Measurements from ENCODE around the gene B4GALNT1. TPM values are rescaled to one million over a fixed set of nuclear protein-coding genes. Genes with fewer than 3 reads are reported as not detected.
"Not testable (repeated sequence)": the region's sequence is repeated elsewhere in the genome, so short reads cannot be mapped to it uniquely, and the experiment has no call there.

Gene B4GALNT1
- total and polyA plus RNA-seq, 9 donors, result 1.4 to 2.9 (median 2.3) TPM

DNA sequence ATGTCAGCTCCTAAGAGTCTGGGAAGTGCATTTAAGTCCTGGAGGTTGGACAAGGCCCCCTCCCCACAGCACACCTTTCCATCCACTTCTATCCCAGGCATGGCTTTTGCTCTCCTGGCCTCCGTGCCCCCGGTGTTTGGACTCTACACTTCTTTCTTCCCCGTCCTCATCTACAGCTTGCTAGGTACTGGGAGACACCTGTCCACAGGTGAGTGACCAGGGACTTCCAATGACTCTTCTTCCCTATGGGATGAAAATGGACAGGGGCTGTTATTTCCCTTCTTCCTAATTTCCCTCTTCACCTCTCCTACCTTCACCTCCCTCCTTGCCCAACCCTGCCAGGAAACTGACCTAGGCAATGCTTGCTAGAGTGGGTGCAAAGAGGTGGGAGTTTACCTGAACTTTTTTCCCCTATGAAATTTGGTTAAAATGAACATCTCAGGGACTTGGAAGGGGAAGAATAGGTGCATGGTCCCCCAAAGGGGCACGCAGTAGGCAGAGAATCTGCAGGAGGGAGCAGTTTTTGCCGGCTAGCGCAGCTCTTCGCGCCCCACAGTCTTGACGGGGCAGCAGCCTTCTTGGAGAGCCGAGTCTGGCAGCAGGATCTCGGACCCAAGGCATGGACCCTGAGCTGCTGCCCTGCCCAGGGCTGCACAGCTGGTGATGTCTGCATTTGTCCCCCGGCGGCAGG is 12.6 kb downstream of the B4GALNT1 start:
- no peaks in the 10 kb centered on the region for H3K9me3 ChIP-seq (replicated peaks; ENCODE audit: control insufficient read depth, low read depth, low read length)
- 49% methylated on average over 13 of the region's 13 CpGs for WGBS (ENCODE audit: insufficient coverage)
- no peak overlapping the region for H3K27ac ChIP-seq (ENCODE audit: low read length)
- peaks cover 35% of the 10 kb centered on the region for H3K36me3 ChIP-seq (ENCODE audit: control insufficient read depth, insufficient read depth, low read length)
- peak; percentile 7 for DNase-seq
- no peak overlapping the region for H3K4me3 ChIP-seq (ENCODE audit: low read length)
- H3K4me1 ChIP-seq (ENCODE audit: control insufficient read depth, insufficient read depth, low read length), result peaks cover 23% of the 10 kb centered on the region
- peaks cover 86% of the 10 kb centered on the region for H3K27me3 ChIP-seq (ENCODE audit: control insufficient read depth, insufficient read depth, low read length)

DNA sequence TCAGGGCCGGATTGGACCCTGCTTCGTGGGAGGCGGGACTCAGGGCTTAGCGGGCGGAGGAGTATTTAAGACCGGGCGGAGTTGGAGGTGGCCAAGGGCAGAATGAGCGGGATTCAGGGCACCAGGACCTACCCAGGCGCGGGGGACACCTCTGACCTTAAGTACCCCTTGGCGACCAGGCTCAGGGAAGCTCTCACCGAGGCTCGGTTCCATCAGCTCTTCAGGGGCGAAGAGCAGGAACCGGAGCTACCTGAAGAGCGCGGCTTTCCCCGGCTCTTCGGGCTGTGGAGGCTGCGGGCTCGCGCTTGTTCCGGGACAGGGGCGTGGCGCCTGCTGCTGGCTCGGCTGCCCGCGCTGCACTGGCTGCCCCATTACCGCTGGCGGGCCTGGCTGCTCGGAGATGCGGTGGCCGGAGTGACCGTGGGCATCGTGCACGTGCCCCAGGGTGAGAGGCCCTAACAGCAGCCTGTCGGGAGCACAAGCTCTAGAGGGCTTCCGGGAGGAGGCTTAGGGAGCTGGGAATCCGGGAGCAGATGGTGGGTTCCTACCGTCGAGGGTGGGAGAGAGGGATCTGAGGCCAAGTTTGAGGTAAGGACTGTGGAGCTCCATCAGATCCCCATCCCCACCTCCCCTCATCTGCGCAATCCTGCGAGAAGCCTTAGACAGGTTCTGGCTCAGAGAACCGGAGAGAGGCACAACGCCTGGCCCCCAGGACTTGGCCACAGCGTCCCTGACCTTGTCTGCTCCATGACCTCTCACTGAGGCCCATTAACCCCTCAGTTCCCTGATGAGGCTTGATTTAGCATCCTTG is 13.4 kb downstream of the B4GALNT1 start:
- DNase-seq, result no peak
- H3K36me3 ChIP-seq (ENCODE audit: control insufficient read depth, insufficient read depth, low read length), result peaks cover 35% of the 10 kb centered on the region
- H3K9me3 ChIP-seq (replicated peaks; ENCODE audit: control insufficient read depth, low read depth, low read length), result no peaks in the 10 kb centered on the region
- WGBS (ENCODE audit: insufficient coverage), result 36% methylated on average over 43 of the region's 46 CpGs
- H3K4me3 ChIP-seq (ENCODE audit: low read length), result no peak overlapping the region
- H3K27me3 ChIP-seq (ENCODE audit: control insufficient read depth, insufficient read depth, low read length), result peaks cover 81% of the 10 kb centered on the region
- no peak overlapping the region for H3K27ac ChIP-seq (ENCODE audit: low read length)
- H3K4me1 ChIP-seq (ENCODE audit: control insufficient read depth, insufficient read depth, low read length), result peaks cover 23% of the 10 kb centered on the region

- 38% methylated on average over 9 of the region's 16 CpGs for WGBS (ENCODE audit: insufficient coverage)
- Histone ChIP-seq H3K9me3 (replicated peaks; ENCODE audit: control insufficient read depth, low read depth, low read length) (no peaks in the 10 kb centered on the region), H3K4me3 (ENCODE audit: low read length) (no peak overlapping the region), H3K27ac (ENCODE audit: low read length) (no peak overlapping the region), H3K36me3 (ENCODE audit: control insufficient read depth, insufficient read depth, low read length) (peaks cover 40% of the 10 kb centered on the region), H3K27me3 (ENCODE audit: control insufficient read depth, insufficient read depth, low read length) (peaks cover 78% of the 10 kb centered on the region), H3K4me1 (ENCODE audit: control insufficient read depth, insufficient read depth, low read length) (peaks cover 24% of the 10 kb centered on the region)
- DNase-seq, result peak; percentile 22
Measured at GRCh38 chr12:57618966-57619433, 14.0 kb downstream of the B4GALNT1 start.

GRCh38 chr12:57618431-57618830 is 14.6 kb downstream of the B4GALNT1 start:
- Histone ChIP-seq H3K36me3 (ENCODE audit: control insufficient read depth, insufficient read depth, low read length) (peaks cover 42% of the 10 kb centered on the region), H3K4me1 (ENCODE audit: control insufficient read depth, insufficient read depth, low read length) (peaks cover 29% of the 10 kb centered on the region), H3K27me3 (ENCODE audit: control insufficient read depth, insufficient read depth, low read length) (peaks cover 76% of the 10 kb centered on the region)
- H3K9me3 ChIP-seq (replicated peaks; ENCODE audit: control insufficient read depth, low read depth, low read length); H3K27ac ChIP-seq (ENCODE audit: low read length); DNase-seq; H3K4me3 ChIP-seq (ENCODE audit: low read length): not testable (repeated sequence)
- 82% methylated on average over 4 of the region's 6 CpGs for WGBS (ENCODE audit: insufficient coverage)

- Histone ChIP-seq H3K27me3 (ENCODE audit: control insufficient read depth, insufficient read depth, low read length) (peaks cover 75% of the 10 kb centered on the region), H3K4me1 (ENCODE audit: control insufficient read depth, insufficient read depth, low read length) (peaks cover 31% of the 10 kb centered on the region), H3K36me3 (ENCODE audit: control insufficient read depth, insufficient read depth, low read length) (peaks cover 44% of the 10 kb centered on the region), H3K9me3 (replicated peaks; ENCODE audit: control insufficient read depth, low read depth, low read length) (no peaks in the 10 kb centered on the region), H3K4me3 (ENCODE audit: low read length) (no peak overlapping the region), H3K27ac (ENCODE audit: low read length) (no peak overlapping the region)
- WGBS (ENCODE audit: insufficient coverage), result 56% methylated on average over 2 of the region's 11 CpGs
- no peak for DNase-seq
Measured at GRCh38 chr12:57617942-57618341, 15.1 kb downstream of the B4GALNT1 start.

- peaks cover 28% of the 10 kb centered on the region for H3K4me1 ChIP-seq (ENCODE audit: control insufficient read depth, insufficient read depth, low read length)
- H3K36me3 ChIP-seq (ENCODE audit: control insufficient read depth, insufficient read depth, low read length), result peaks cover 38% of the 10 kb centered on the region
- H3K9me3 ChIP-seq (replicated peaks; ENCODE audit: control insufficient read depth, low read depth, low read length), result no peaks in the 10 kb centered on the region
- H3K27ac ChIP-seq (ENCODE audit: low read length), result no peak overlapping the region
- peaks cover 64% of the 10 kb centered on the region for H3K27me3 ChIP-seq (ENCODE audit: control insufficient read depth, insufficient read depth, low read length)
- H3K4me3 ChIP-seq (ENCODE audit: low read length), result no peak overlapping the region
- no peak for DNase-seq
- WGBS (ENCODE audit: insufficient coverage), result no CpG with 5 or more reads among the region's 3 CpGs
Measured at GRCh38 chr12:57616383-57617101, 16.5 kb downstream of the B4GALNT1 start.

GRCh38 chr12:57615637-57616036 is 17.4 kb downstream of the B4GALNT1 start:
- H3K36me3 ChIP-seq (ENCODE audit: control insufficient read depth, insufficient read depth, low read length), result peaks cover 38% of the 10 kb centered on the region
- H3K9me3 ChIP-seq (replicated peaks; ENCODE audit: control insufficient read depth, low read depth, low read length), result no peaks in the 10 kb centered on the region
- peaks cover 24% of the 10 kb centered on the region for H3K4me1 ChIP-seq (ENCODE audit: control insufficient read depth, insufficient read depth, low read length)
- no peak for DNase-seq
- no peak overlapping the region for H3K27ac ChIP-seq (ENCODE audit: low read length)
- WGBS (ENCODE audit: insufficient coverage), result 90% methylated on average over 5 of the region's 5 CpGs
- H3K27me3 ChIP-seq (ENCODE audit: control insufficient read depth, insufficient read depth, low read length), result peaks cover 63% of the 10 kb centered on the region
- H3K4me3 ChIP-seq (ENCODE audit: low read length), result no peak overlapping the region

DNA sequence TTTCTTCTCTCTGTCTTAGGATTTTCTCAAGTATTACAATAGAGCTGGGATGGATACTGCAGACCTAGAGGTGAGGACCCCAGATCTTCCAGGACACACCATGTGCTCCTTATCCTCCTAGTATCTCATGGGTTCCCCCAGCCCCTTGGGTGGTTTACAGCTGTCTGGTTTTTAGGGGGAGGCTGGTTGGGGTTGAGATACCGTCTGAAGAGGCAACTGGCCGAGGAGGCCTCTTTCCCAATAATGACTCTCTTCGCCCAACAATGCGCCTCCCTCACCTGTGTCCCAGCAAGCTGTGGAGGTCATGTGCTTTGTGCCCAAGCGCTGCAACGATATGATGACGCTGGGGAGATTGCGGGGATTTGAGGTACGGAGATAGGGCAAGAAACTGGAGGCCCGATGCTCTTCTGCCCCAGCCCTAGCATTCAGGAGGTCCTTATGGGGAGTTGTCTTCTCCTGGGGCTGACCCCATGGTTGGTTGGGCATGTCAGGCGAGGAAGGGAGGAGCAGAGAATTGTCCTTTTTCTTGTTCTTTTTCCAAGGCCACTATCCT is 18.0 kb downstream of the B4GALNT1 start:
- no peak overlapping the region for H3K27ac ChIP-seq (ENCODE audit: low read length)
- no peak overlapping the region for H3K4me3 ChIP-seq (ENCODE audit: low read length)
- DNase-seq, result peak; percentile 1
- no peaks in the 10 kb centered on the region for H3K9me3 ChIP-seq (replicated peaks; ENCODE audit: control insufficient read depth, low read depth, low read length)
- peaks cover 63% of the 10 kb centered on the region for H3K27me3 ChIP-seq (ENCODE audit: control insufficient read depth, insufficient read depth, low read length)
- H3K4me1 ChIP-seq (ENCODE audit: control insufficient read depth, insufficient read depth, low read length), result peaks cover 28% of the 10 kb centered on the region
- H3K36me3 ChIP-seq (ENCODE audit: control insufficient read depth, insufficient read depth, low read length), result peaks cover 38% of the 10 kb centered on the region
- 96% methylated on average over 5 of the region's 11 CpGs for WGBS (ENCODE audit: insufficient coverage)

- H3K36me3 ChIP-seq (ENCODE audit: control insufficient read depth, insufficient read depth, low read length), result peaks cover 38% of the 10 kb centered on the region
- H3K27ac ChIP-seq (ENCODE audit: low read length), result no peak overlapping the region
- H3K27me3 ChIP-seq (ENCODE audit: control insufficient read depth, insufficient read depth, low read length), result peaks cover 61% of the 10 kb centered on the region
Measured at GRCh38 chr12:57614178-57614947, 18.6 kb downstream of the B4GALNT1 start.

More at GRCh38 chr12:57614178-57614947, 18.6 kb downstream of the B4GALNT1 start:
- Histone ChIP-seq H3K9me3 (replicated peaks; ENCODE audit: control insufficient read depth, low read depth, low read length) (no peaks in the 10 kb centered on the region), H3K4me1 (ENCODE audit: control insufficient read depth, insufficient read depth, low read length) (peaks cover 32% of the 10 kb centered on the region), H3K4me3 (ENCODE audit: low read length) (no peak overlapping the region)
- 87% methylated on average over 3 of the region's 14 CpGs for WGBS (ENCODE audit: insufficient coverage)
- peak; percentile 52 for DNase-seq

Measured in muscle of leg (tissue), 11 donors.